Activated T-helper 17 cell treated with anti-CD3 and anti-CD28 coated beads, Interleukin-2, amount 50 U/mL, for 72 hours (primary cell): Measurements from ENCODE around the gene CHD5. TPM values are rescaled to one million over a fixed set of nuclear protein-coding genes. Genes with fewer than 3 reads are reported as not detected.

Experiments used
- ATAC-seq: fragments of 150-1000 bp; cut with Tn5 transposase; replicated peaks from 2 replicates; pipeline ENCODE4 v1.10.0; 2021; ENCODE audit warnings: mild to moderate bottlenecking, moderate library complexity
- H3K27ac Mint-ChIP-seq: one replicate; pipeline ENCODE4 v1.8.0; 2022; ENCODE audit warnings: mixed read lengths
- H3K27me3 Mint-ChIP-seq: one replicate; pipeline ENCODE4 v1.8.0; 2022; ENCODE audit warnings: mixed read lengths
- H3K36me3 Mint-ChIP-seq: one replicate; pipeline ENCODE4 v1.8.0; 2022; ENCODE audit warnings: low read depth, mild to moderate bottlenecking, mixed read lengths
- H3K4me1 Mint-ChIP-seq: one replicate; pipeline ENCODE4 v1.8.0; 2022; ENCODE audit warnings: mixed read lengths
- H3K4me3 Mint-ChIP-seq: one replicate; pipeline ENCODE4 v1.8.0; 2022; ENCODE audit warnings: mild to moderate bottlenecking, mixed read lengths
- H3K9me3 Mint-ChIP-seq: one replicate; pipeline ENCODE4 v1.8.0; 2022; ENCODE audit warnings: mixed read lengths
- total RNA-seq, 2 donors: library from RNA; stranded (reverse); gene quantifications; one replicate each; pipeline ENCODE4 v1.2.3, GENCODE V29; 2022

Gene CHD5
- total RNA-seq, 2 donors from 2014 or later: 0.43 to 1.2 TPM

DNA sequence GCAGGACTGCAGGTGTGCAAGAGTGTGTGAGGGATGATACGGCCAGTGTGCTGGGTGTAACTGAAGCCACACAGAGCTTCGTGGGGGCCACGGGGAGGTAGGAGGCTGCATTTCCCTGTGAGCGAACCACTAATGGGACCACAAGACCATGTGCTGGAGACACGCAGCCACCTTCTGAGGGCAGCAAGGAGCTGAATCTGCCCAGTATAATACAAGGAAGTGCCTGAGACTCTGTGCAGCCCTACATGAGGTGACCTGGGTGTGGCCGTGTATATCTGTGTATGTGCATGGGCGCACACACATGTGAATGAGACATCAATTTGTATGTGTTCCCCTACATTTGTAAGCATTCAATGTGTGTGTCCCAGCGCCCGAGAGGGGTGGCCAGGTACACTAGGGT lies 50.8 kb downstream of the CHD5 start:
- Mint-ChIP-seq H3K4me1 (no peaks in the 10 kb centered on the region), H3K4me3 (no peak overlapping the region), H3K36me3 (no peaks in the 10 kb centered on the region), H3K9me3 (peaks cover 10% of the 10 kb centered on the region), H3K27ac (no peak overlapping the region), H3K27me3 (peaks cover 3% of the 10 kb centered on the region)
- ATAC-seq: no peak

- H3K27me3 Mint-ChIP-seq: peaks cover 3% of the 10 kb centered on the region
- ATAC-seq: no peak
These were observed 51.6 kb downstream of the CHD5 start for GRCh38 chr1:6128276-6129081.

DNA sequence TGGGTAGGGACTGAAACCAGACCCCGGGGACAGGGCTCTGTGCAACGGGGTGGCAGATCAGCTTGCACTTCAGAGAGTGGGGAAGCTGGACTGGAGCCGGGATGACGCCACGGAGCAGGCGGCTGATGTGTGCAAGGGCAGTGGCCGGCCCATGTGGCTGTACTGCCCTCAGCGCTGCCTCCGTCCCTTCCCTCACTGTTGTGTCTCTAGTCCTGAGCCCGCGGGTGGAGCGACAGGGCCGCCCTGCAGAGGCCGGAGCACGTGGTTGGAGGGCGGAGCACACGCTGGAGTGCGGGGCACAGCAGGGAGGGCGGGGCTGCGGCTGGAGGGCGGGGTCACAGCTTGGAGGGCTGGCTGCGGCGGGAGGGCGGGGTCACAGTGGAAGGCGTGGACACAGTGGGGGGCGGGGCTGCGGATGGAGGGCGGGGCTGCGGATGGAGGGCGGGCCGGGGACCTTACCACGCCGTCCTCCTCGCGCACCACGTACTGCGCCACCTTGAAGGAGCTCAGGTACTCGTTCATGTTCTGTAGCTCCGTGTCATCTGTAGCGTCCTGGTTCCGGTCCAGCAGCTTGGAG lies 52.4 kb downstream of the CHD5 start:
- Mint-ChIP-seq H3K27me3 (peaks cover 3% of the 10 kb centered on the region), H3K4me1 (no peaks in the 10 kb centered on the region), H3K9me3 (peaks cover 9% of the 10 kb centered on the region), H3K27ac (no peak overlapping the region), H3K4me3 (no peak overlapping the region), H3K36me3 (no peaks in the 10 kb centered on the region)
- ATAC-seq: peak; percentile 86

More at GRCh38 chr1:6128276-6129081, 51.6 kb downstream of the CHD5 start:
- Mint-ChIP-seq H3K36me3 (no peaks in the 10 kb centered on the region), H3K9me3 (peaks cover 10% of the 10 kb centered on the region), H3K27ac (no peak overlapping the region), H3K4me3 (no peak overlapping the region), H3K4me1 (no peaks in the 10 kb centered on the region)

DNA sequence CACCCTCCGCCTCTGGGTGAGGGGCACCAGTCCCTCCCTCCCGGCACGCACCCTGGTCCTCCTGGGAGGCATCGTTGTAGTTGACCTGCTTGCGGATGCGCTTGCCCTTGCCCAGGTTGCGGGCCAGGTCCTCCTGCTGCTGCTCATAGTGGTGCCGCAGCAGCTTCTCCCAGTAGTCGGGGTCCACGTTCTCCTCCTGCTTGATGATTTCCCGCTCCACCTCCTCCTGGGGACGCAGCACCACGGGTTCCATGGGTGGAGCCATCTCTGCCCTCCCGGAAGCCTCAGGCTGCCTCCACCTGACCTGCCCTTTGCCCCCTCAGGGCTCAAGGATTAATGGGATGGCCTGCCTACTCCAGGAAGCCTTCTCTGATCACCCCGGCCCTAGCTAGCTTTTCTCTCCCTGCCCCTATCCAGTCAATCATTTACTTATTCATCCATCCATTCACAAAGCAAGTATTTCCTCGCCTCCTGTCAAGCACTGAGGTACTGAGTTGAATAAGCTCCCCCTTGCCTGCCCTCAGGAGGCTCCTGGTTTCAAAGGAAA lies 53.5 kb downstream of the CHD5 start:
- Mint-ChIP-seq H3K4me3 (no peak overlapping the region), H3K27ac (no peak overlapping the region), H3K9me3 (no peaks in the 10 kb centered on the region), H3K36me3 (no peaks in the 10 kb centered on the region), H3K27me3 (no peaks in the 10 kb centered on the region), H3K4me1 (no peaks in the 10 kb centered on the region)
- ATAC-seq: no peak

GRCh38 chr1:6126028-6126427 lies 54.1 kb downstream of the CHD5 start:
- H3K36me3 Mint-ChIP-seq: no peaks in the 10 kb centered on the region
- no peaks in the 10 kb centered on the region for H3K4me1 Mint-ChIP-seq
- H3K27me3 Mint-ChIP-seq: no peaks in the 10 kb centered on the region
- peak; percentile 34 for ATAC-seq
- H3K4me3 Mint-ChIP-seq: peak overlapping the region; percentile 34
- H3K9me3 Mint-ChIP-seq: no peaks in the 10 kb centered on the region
- H3K27ac Mint-ChIP-seq: no peak overlapping the region

- ATAC-seq: no peak
These were observed 54.8 kb downstream of the CHD5 start for GRCh38 chr1:6125366-6125765.

GRCh38 chr1:6124746-6125365 lies 55.3 kb downstream of the CHD5 start:
- H3K27me3 Mint-ChIP-seq: no peaks in the 10 kb centered on the region
- no peaks in the 10 kb centered on the region for H3K9me3 Mint-ChIP-seq
- H3K36me3 Mint-ChIP-seq: no peaks in the 10 kb centered on the region
- ATAC-seq: no peak
- no peaks in the 10 kb centered on the region for H3K4me1 Mint-ChIP-seq
- H3K4me3 Mint-ChIP-seq: no peak overlapping the region
- no peak overlapping the region for H3K27ac Mint-ChIP-seq

More at GRCh38 chr1:6125366-6125765, 54.8 kb downstream of the CHD5 start:
- Mint-ChIP-seq H3K9me3 (no peaks in the 10 kb centered on the region), H3K27me3 (no peaks in the 10 kb centered on the region), H3K27ac (no peak overlapping the region), H3K4me3 (peak overlapping the region; percentile 34), H3K36me3 (no peaks in the 10 kb centered on the region), H3K4me1 (no peaks in the 10 kb centered on the region)

GRCh38 chr1:6124341-6124740 lies 55.8 kb downstream of the CHD5 start:
- H3K4me3 Mint-ChIP-seq: no peak overlapping the region

GRCh38 chr1:6123816-6124215 lies 56.3 kb downstream of the CHD5 start:
- Mint-ChIP-seq H3K4me3 (no peak overlapping the region), H3K27ac (no peak overlapping the region), H3K4me1 (no peaks in the 10 kb centered on the region), H3K9me3 (no peaks in the 10 kb centered on the region), H3K36me3 (no peaks in the 10 kb centered on the region), H3K27me3 (no peaks in the 10 kb centered on the region)
- no peak for ATAC-seq

More at GRCh38 chr1:6124341-6124740, 55.8 kb downstream of the CHD5 start:
- no peak overlapping the region for H3K27ac Mint-ChIP-seq
- no peaks in the 10 kb centered on the region for H3K27me3 Mint-ChIP-seq
- H3K36me3 Mint-ChIP-seq: no peaks in the 10 kb centered on the region
- H3K4me1 Mint-ChIP-seq: no peaks in the 10 kb centered on the region
- H3K9me3 Mint-ChIP-seq: no peaks in the 10 kb centered on the region
- ATAC-seq: no peak

DNA sequence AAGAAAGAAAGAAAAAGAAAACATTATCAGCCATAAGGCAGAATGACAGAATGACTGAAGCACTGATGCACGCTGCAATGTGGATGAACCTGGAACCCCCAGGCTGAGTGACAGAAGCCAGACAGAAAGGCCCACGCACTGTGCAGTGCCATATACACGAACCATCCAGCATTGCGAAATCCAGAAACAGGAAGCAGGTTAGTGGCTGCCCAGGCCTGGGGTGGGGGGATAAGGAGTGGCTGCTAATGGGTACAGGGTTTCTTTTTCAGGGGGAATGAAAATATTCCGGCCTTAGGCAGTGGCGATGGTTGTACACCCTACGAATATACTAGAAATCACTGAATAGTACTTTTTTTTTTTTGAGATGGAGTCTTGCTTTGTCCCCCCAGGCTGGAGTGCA lies 57.0 kb downstream of the CHD5 start:
- Mint-ChIP-seq H3K27ac (no peak overlapping the region), H3K36me3 (no peaks in the 10 kb centered on the region), H3K4me1 (no peaks in the 10 kb centered on the region), H3K4me3 (no peak overlapping the region), H3K9me3 (no peaks in the 10 kb centered on the region), H3K27me3 (no peaks in the 10 kb centered on the region)
- no peak for ATAC-seq

- H3K4me1 Mint-ChIP-seq: no peaks in the 10 kb centered on the region
- H3K9me3 Mint-ChIP-seq: peaks cover 3% of the 10 kb centered on the region
- no peak overlapping the region for H3K27ac Mint-ChIP-seq
- H3K36me3 Mint-ChIP-seq: no peaks in the 10 kb centered on the region
- no peak for ATAC-seq
- H3K27me3 Mint-ChIP-seq: no peaks in the 10 kb centered on the region
- no peak overlapping the region for H3K4me3 Mint-ChIP-seq
These were observed 58.3 kb downstream of the CHD5 start for GRCh38 chr1:6121651-6122370.

- Mint-ChIP-seq H3K9me3 (peaks cover 6% of the 10 kb centered on the region), H3K36me3 (no peaks in the 10 kb centered on the region), H3K27ac (no peak overlapping the region), H3K4me1 (no peaks in the 10 kb centered on the region), H3K27me3 (no peaks in the 10 kb centered on the region), H3K4me3 (no peak overlapping the region)
- no peak for ATAC-seq
These were observed 59.1 kb downstream of the CHD5 start for GRCh38 chr1:6121021-6121421.

GRCh38 chr1:6118415-6118814 lies 61.7 kb downstream of the CHD5 start:
- Mint-ChIP-seq H3K27ac (no peak overlapping the region), H3K36me3 (no peaks in the 10 kb centered on the region), H3K4me3 (no peak overlapping the region), H3K4me1 (no peaks in the 10 kb centered on the region), H3K9me3 (peaks cover 6% of the 10 kb centered on the region), H3K27me3 (no peaks in the 10 kb centered on the region)
- ATAC-seq: no peak

GRCh38 chr1:6117624-6118023 lies 62.5 kb downstream of the CHD5 start:
- no peaks in the 10 kb centered on the region for H3K27me3 Mint-ChIP-seq
- H3K4me3 Mint-ChIP-seq: no peak overlapping the region
- H3K36me3 Mint-ChIP-seq: no peaks in the 10 kb centered on the region
- H3K4me1 Mint-ChIP-seq: no peaks in the 10 kb centered on the region
- H3K9me3 Mint-ChIP-seq: peaks cover 6% of the 10 kb centered on the region
- ATAC-seq: no peak
- H3K27ac Mint-ChIP-seq: no peak overlapping the region
